Stimulated activated CD8-positive, alpha-beta memory T cell treated with anti-CD3 and anti-CD28 coated beads, Interleukin-15, amount 100 ng/mL, for 24 hours (primary cell): ENCODE data around the gene CCL15.

Experiments used
- DNase-seq: peaks from one replicate; pipeline ENCODE4 v3.0.0-alpha.2; 2020; ENCODE audit warnings: low read depth

Gene CCL15

DNA sequence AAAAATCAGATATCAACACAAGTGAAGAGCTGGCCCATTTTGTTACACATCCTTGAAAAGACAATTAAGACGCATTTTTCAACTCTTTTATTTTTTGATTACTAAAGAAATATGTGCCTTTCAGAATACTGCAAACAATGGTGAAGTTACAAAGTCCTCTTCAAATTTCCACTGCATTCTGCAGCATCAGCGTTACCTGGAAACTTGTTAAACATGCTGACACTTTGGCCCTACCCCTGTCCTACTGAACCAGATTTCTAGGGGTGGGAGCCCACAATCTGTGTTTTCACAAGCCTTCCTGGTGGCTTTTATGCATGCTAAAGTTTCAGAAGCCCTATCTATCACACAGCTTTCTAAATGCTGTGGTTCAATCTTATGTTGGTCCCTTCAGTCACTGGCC, 10.3 kb downstream of the CCL15 start:
- no peak for DNase-seq

DNA sequence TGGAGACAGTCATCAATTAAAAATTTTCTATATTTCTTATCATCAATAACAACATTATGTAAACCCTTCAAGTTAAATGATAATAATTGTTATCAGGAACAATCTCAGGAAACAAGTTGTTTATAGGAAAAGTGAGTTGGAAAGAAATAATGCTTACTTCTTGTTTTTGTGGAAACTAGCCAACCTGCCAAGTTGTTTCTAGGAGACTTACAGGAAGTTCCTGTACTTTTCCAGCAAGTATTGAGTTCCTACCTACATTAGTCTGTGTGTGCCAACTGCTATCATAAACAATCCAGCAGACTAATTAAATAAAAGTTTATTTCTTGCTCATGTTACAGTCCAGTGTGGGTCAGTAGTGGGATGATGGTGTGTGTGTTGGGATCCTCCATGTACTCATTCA, 13.2 kb downstream of the CCL15 start:
- DNase-seq: no peak

DNA sequence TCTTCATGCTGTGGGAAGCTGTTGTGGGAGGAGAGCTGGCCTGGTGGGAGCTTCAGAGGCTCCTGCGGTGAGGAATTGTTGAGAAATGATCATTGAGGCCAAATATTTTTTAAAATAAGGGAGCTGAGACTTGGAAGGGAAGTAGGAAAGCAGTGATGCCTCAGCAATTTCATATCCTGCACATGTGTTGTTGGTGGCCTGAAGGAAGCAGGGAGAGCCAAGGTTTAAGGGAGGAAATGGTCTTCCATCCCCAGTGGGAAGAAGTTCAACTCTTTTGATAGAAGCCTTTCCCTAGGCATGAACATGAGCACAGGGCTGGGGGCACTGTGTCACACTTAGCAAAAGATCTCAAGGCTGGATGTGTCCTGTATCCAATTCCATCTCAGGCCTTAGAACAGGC, 14.7 kb downstream of the CCL15 start, which contains the start of gene CCL14:
Gene CCL14, minus strand, starts transcription at position 87 of the 400 bp plus-strand sequence. Its CDS starts 80 bp downstream, at position 7.
- no peak for DNase-seq

DNA sequence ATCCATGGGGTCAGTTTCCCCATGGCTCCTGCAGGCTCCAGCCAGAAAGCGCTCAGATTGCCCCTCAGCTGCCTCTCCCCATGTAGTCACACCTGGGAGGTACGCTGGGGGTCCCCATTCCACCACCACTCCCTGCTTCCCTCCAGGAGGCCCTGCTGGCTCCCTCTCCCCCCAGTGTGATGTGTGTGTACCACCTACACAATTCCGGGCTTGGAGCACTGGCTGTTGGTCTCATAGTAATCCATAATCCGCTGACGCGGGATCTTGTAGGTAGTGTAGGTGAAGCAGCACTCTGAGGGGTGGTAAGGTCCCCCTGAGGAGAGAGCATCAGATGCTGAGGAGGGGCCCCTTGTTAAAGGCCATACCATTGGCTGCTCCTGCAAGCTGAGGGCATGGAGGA, 17.2 kb downstream of the CCL15 start:
- no peak for DNase-seq

DNA sequence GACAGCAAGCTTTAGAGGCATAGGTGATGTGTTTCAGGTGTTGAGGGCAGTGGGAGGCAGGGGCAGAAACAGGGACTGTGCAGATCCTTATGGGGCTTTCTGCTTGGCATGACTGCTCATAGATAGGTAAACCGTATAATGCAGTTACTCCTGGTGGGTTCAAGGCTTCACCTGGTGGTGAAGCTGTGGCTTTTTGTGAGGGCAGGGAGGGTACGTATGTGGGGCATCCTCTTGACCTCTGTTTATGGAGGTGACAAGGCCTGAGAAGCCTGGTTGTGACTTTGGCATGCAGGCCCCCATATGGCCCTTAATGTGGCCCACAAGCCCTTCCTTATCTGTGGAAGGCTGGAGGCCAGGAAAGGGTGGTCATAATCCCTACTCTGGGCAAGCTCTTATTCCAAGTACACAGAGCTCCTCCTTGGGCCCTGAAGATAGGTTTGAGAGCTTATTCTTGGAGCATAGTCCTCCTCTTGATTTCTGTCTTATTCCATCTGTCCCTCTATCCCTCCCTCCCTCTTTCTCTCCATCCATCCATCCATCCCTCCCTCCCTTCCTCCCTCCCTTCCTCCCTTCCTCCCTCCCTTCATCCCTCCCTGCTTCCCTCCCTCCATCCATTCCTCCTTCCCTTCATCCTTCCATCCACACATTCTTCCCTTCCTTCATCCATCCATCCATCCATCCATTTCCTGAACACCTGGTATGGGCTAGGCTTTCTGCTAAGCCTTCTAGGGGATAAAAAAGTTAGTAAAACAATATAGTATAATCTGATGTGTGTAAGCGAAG, 18.8 kb downstream of the CCL15 start:
- DNase-seq: no peak

DNA sequence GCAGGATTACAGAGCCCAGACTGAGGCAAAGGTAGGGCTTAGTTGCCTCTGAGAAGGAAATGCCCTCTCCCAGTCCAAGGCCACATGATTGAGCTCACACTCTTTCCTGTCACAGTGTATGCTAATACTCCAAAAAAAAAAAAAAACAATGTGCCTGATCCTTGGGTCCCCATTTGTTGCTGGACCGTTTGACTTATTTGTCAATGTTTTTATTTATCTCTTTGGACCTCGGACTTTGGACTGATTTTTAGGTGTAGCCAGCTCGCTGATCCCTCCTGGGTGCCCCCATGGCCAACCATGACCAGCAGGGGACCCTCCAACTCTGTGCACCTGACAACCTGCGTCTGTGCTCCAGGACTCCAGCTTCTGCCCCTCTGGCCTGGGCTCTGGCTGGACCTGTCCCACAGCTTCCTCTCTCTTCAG, 19.4 kb downstream of the CCL15 start:
- no peak for DNase-seq

DNA sequence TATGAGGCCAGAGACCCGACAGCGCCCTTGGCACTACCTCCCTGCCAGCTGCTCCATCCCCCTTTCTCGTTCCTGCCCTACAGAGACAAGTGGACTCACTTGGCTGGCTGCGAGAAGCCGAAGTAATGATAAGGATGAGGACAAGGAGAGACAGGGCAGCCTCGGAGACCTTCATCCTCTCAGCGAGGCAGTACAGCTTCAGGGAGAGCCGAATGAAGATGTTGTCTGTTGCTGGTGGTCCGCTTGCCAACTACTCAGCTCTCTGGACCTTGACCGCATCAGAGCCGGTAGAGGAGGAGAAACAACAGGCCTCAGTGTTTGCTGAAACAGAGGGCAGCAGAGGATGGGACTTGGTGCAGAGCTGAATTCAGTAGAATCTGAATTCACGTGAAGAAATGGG, 20.1 kb downstream of the CCL15 start, which contains the start of gene CCL16:
Gene CCL16, minus strand, starts transcription at position 252 of the 400 bp plus-strand sequence. Its CDS starts 77 bp downstream, at position 175.
- DNase-seq: no peak

DNA sequence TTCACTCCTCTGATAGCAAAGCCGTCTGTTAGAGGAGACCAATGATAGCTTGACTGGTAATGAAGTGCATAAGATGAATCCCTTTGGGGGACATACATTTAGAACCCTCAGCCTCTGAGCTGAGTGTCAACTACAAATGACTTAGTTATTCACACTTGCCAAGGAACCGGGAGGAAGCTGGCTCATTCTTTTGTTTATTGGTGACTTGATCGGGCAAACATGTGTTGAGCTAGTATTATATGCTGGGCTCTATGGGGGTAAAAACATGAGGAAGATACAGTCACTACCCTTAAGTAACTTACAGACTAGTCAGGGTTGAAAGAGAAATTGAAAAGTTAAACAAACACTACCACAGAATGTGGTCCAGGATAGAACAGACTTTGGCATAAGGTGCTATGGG, 23.0 kb downstream of the CCL15 start:
- DNase-seq: no peak

DNA sequence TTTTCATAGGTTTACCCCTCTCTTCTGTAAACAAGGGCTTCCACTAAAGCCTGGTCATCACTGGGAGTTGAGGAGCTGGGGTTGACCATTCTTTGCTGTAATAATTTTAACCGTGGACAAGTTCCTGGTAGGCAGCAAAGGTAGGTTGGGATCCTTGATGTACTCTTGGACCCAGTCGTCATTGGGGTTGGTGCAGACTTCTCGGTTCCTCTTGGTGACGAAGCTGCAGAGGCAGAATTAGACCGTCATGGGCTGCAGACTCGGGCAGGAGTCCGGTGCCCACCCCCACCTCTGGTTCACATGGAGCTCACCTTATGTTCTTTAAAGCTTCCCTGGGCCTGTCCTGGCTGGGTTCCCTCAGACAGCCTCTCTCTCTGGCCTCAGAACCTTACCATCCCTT, 23.8 kb downstream of the CCL15 start:
- DNase-seq: no peak

DNA sequence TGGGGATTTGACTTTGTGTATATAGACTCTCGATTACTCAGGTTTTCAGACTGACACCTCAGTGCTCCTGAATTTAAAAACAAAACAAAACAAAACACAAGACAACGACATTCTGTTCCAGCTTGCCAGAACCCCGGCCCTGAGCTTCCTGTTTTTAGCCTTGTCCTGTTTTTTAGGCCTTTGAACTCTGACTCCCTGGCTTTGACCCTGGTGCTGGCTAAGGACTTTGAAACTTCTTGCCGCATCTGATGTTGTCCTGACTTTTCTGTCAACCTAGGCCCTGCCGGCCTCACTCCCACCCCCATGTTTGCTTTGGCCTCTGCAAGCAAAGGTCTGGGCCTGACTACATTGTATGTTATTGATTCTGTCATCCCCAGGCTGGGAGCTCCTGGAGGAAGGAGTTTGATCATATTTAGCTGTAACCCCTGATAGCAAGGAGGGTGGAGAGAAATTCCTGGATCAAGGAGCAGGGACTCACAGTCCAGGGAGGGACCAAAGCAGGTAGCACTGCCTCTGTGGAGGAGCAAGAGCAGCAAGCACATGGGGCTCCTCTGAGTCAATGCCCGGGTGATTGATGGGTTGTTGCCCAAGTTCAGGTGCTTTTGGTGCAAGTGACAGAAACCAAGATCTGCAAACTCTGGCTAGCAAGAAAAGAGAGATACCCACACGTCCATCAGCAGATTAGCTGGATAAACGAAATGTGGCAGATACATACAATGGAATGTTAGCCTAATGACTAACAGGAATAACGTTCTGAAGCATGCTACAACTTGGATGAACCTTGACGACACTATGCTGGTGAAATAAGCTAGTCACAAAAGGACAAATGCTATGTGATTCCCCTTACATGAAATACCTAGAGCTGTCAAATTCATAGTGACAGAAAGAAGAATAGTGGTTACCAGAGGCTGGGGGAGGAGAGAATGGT, 27.8 kb downstream of the CCL15 start:
- DNase-seq: no peak

DNA sequence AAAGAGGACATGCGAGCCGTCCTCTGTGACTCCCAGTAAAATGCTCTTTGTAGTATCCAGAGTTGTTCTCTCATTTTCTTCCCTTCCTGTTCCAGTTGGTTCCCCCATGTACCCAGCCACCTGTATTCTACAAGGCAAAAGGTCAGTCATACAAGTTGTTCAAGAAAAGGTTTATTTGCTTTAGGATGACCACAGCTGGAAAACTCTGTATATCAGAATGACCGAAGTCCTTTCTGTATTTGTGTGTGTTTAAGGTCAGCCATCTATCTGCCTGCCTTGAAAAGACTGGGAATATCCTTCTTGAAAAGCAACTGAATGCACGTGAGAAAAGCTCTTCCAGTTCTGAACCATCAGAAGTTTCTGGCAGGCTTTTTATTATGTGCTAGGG, 28.4 kb downstream of the CCL15 start:
- no peak for DNase-seq

DNA sequence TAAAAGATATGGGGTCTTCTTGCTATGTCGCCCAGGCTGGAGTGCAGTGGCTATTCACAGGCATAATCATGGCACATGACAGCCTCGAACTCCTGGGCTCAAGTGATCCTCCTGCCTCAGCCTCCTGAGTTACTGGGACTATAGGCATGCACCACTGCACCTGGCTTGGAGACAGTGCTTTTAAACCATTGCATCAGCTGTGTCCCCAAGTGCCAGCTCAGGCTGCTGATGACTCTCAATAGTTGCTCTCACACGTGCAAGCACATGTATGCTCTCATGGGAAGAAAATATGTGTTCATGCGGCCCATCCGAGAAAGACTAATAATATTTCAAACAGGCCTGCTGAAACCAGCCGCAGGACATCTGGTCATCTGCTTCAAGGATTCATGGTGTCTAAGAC, 28.8 kb downstream of the CCL15 start:
- DNase-seq: no peak

DNA sequence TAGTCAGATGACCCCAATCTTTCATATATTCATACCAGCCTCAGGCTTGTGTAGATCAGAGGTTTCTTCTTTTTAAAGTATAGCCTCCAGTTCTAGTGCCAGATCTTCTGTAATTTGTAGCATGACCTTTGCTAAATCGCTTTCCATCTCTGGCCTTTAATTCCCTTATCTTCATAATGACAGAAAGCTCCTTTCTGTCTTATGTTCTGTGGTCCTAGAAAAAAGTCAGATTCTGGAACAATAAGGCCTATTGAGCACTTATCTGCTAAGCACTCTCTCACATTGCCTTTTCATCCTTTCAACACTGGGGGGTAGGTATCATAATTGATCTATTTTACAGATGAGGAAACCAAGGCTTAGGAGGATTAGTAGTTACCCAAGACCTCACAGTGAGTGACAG, 29.3 kb downstream of the CCL15 start:
- DNase-seq: no peak

DNA sequence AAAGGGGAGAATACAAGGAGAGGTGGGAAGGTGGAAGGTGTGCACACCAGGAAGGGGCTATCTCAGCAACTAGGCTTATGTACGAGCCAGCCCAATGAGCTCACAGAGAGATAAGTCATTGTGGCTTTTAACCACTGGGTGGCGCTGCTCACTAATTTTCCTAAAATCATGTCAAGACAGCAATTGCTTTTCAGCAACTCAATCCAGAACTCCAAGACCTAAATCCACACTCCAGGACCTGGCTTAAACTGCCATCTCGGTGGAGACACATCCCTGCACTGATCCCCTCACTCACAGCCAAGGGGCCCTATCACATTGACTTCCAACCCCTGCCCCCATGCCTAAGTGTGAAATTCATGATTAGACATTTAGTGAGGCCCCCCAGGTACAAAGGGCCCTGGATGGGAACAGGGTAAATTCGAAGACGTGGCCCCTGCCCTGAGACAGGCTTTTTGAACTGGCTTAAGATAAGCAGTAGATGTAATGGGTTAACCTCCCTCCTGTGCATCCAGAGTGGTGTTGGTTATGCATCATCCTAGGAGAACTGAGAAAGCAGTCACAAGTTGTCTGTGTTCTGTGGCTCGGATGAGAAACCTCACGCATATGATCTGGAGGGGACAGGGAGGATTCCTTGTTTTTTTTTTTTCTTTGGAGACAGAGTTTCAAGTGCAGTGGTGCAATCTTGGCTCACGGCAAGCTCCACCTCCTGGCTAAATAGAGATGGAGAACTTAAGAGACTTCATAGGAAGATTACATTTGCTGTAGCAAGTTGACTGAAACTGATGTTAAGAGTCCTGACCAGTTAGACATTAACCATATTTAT, 31.6 kb downstream of the CCL15 start:
- DNase-seq: peak; percentile 38

DNA sequence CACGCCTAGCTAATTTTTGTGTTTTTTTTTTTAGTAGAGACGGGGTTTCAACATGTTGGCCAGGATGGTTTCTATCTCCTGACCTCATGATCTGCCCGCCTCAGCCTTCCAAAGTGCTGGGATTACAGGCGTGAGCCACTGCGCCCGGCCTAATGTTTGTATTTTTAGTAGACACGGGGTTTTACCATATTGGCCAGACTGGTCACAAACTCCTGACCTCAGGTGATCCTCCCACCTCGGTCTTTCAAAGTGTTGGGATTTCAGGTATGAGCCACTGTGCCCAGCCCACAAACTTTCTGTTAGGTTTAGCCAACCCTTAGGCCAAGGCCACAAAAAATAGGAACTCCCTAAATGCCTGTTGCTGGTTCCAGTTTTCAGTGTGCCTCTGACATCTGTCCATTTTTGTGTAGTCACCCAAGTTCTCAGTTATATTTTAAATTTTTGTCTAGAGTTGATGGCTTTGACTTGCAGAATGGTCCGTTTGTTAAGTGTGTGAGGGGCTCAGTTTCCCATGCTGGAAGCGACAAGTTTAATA, 32.8 kb downstream of the CCL15 start:
- DNase-seq: no peak

DNA sequence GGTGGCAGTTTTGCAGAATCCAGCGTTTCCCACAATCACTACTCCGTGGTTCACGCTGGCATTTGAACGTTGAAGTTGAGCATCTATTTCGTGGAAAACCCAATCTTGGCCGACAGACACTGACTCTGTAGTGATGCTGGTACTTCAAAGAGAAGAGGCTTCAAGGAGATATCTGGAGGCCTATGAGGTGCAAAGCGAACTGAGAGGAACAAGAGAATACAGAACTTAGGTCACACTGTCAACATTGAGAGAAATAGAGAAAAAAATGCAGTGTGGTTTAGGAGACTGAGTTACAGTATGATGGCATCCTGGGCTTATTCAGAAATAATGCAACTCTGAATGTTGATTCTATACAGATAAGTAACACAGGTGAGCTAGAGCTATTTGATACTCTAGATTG, 36.1 kb downstream of the CCL15 start:
- no peak for DNase-seq

DNA sequence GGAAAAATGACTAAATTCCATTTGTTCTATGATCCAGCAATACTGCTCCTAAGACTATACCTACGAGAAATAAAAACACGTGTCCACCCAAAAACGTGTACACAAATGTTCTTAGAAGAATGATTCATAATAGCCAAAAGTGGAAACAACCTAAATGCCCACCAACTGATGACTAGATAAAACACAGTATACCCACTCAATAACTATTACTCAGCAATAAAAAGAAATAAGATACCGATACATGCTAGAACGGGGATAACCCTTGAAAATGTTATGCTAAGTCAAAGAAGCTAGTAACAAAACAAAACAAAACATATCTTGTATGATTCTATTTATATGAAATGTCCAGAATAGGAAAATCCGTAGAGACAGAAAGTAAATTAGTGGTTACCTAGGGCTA, 37.7 kb downstream of the CCL15 start:
- DNase-seq: no peak

DNA sequence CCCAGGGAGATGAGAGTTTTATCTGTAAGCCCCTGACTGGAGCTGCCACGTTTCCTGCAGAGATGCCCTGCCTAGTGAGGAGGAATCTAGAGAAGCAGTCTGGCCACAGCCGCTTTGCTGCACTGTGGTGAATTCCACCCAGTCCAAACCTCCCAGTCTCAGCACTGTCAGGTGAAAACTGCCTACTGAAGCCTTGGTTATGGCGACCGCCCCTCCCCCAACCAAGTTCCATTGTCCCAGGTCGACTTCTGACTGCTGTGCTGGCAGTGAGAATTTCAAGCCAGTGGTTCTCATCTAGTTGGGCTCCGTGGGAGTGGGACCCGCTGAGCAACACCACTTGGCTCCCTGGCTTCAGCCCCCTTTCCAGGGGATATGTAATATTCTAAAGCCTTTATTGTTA, 47.6 kb downstream of the CCL15 start:
- DNase-seq: no peak

DNA sequence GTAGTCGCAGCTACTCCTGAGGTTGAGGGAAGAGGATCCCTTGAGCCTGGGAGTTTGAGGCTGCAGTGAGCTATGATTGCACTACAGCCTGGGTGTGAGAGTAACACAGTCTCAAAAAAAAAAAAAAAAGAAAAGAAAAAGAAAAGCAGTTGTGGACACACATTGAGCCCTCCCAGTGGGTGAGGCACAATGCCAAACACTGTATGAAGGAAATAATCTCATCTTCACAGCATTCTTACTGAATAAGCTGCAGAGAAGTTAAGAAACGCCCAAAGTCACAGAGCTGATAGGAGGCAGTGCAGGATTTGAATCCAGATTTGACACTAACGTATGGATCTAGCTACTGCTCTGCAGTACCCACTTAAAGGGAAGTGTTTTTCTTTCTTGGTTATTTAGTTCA, 52.0 kb downstream of the CCL15 start:
- no peak for DNase-seq

DNA sequence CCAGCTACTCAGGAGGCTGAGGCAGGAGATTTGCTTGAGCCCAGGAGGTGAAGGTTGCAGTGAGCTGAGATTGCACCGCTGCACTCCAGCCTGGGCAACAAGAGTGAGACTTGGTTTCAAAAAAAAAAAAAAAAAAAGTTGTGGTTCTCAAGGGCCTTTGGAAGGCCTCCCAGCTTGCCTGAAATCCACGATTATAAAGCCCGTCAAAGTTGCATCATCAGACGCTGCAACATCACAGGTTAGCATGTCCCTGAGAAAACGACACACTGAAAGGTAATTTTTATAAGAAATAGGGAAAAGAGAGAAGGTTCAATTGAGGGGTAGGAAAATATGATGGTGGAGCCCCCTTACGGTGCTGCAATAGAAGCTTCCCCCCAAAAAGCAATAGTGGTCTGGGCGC, 53.3 kb downstream of the CCL15 start:
- no peak for DNase-seq
